Mesothelial cell of epicardium (in vitro differentiated cells): ENCODE data around the gene KIAA0930. TPM values are rescaled to one million over a fixed set of nuclear protein-coding genes. Genes with fewer than 3 reads are reported as not detected.

ENCODE experiments used
- DNase-seq, 2 experiments: peaks; one replicate each; pipeline ENCODE4 v3.0.0; 2021; ENCODE audit warnings: low spot score in 2 of 2; ENCODE audit not compliant: unreplicated experiment in 2 of 2
- H3K27ac Mint-ChIP-seq: 2 replicates; pipeline ENCODE4 v1.8.0; 2021; ENCODE audit warnings: mixed read lengths
- H3K27me3 Mint-ChIP-seq: 2 replicates; pipeline ENCODE4 v1.8.0; 2021; ENCODE audit warnings: low read depth, mixed read lengths
- H3K36me3 Mint-ChIP-seq: 2 replicates; pipeline ENCODE4 v1.8.0; 2021; ENCODE audit warnings: mixed read lengths
- H3K4me1 Mint-ChIP-seq: 2 replicates; pipeline ENCODE4 v1.8.0; 2021; ENCODE audit warnings: mixed read lengths
- H3K4me3 Mint-ChIP-seq: 2 replicates; pipeline ENCODE4 v1.8.0; 2021; ENCODE audit warnings: mild to moderate bottlenecking, moderate library complexity, mixed read lengths
- H3K9me3 Mint-ChIP-seq: 2 replicates; pipeline ENCODE4 v1.8.0; 2021; ENCODE audit warnings: mixed read lengths
- CTCF ChIP-seq: fragments of 200-600 bp; sonication (generic); IDR thresholded peaks from one replicate; pipeline ENCODE4 v1.5.0; 2021; ENCODE audit warnings: antibody characterized with exemption; ENCODE audit not compliant: unreplicated experiment
- total RNA-seq: library from RNA; stranded (reverse); gene quantifications from 3 replicates; pipeline ENCODE4 v1.2.1, GENCODE V29; 2021

KIAA0930 gene
- total RNA-seq, 1 donor from 2014 or later, result 31.1 TPM

- Mint-ChIP-seq H3K36me3 (peaks cover 10% of the 10 kb centered on the region), H3K27ac (no peak overlapping the region), H3K4me1 (peaks cover 6% of the 10 kb centered on the region), H3K9me3 (no peaks in the 10 kb centered on the region), H3K4me3 (no peak overlapping the region), H3K27me3 (no peaks in the 10 kb centered on the region)
- no peak for TF ChIP-seq CTCF
- DNase-seq, result no peak
Measured at GRCh38 chr22:45197606-45198462, 42.9 kb downstream of the KIAA0930 start.

DNA sequence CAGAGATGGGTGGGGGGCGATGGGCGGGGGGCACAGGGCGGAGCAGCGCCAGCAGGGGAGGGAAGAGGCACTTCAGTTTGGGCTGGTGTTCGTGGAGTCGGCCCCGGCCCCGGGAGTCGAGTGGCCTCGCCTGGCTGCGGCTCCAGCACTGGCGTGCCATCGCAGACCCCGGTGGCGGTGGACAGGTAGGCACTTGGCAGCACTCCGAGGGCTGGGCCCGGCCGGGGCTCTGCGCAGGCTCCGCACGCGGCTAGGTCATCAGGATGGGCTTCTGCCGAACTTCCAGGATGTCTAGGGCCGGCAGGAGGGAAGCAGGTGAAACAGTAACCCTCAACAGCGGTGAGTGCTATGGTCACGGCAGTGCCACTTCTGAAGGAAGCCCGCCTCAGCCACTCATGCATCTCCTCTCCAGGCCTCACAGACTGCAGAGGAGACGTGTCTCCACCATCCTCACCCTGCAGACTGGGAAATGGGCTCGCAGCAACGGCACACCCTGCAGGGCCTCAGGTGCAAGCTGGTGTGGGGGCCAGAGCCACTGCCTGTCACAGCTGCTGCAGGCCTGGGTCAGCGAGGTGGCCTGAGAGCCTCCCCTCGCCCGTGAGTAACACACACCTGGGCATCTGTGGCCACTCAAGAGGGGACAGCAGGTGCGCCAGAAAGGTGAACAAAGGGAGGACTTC is 43.6 kb downstream of the KIAA0930 start:
- H3K27ac Mint-ChIP-seq, result no peak overlapping the region
- H3K4me3 Mint-ChIP-seq, result no peak overlapping the region
- H3K4me1 Mint-ChIP-seq, result peaks cover 6% of the 10 kb centered on the region
- TF ChIP-seq CTCF, result no peak
- no peak for DNase-seq
- no peaks in the 10 kb centered on the region for H3K27me3 Mint-ChIP-seq
- H3K36me3 Mint-ChIP-seq, result peaks cover 10% of the 10 kb centered on the region
- H3K9me3 Mint-ChIP-seq, result no peaks in the 10 kb centered on the region

- H3K4me1 Mint-ChIP-seq, result peaks cover under 1% of the 10 kb centered on the region
- H3K36me3 Mint-ChIP-seq, result peaks cover 7% of the 10 kb centered on the region
- H3K27ac Mint-ChIP-seq, result no peak overlapping the region
- H3K9me3 Mint-ChIP-seq, result no peaks in the 10 kb centered on the region
- TF ChIP-seq CTCF, result no peak
- no peak overlapping the region for H3K4me3 Mint-ChIP-seq
- no peak for DNase-seq
- no peaks in the 10 kb centered on the region for H3K27me3 Mint-ChIP-seq
Measured at GRCh38 chr22:45196308-45196707, 44.4 kb downstream of the KIAA0930 start.

DNA sequence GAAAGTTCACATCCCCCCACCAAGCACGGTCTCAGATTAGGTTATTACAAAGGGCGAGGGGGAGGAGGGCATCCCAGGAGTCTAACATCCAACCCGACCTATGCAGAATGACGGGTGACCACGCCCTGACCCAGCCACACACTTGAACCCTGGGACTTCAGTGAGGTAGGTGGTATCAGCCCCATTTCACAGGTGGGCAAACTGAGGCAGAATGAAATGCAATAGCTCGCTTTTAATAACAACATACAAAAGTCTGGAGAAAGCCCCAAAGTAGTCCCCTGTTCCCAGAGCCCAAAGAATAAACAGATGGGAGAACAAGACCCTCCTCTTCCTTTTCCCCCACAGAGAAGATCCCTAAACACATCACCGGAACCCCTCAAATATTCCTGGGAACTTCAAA is 45.1 kb downstream of the KIAA0930 start:
- no peaks in the 10 kb centered on the region for H3K27me3 Mint-ChIP-seq
- no peak for DNase-seq
- no peak overlapping the region for H3K4me3 Mint-ChIP-seq
- no peak overlapping the region for H3K27ac Mint-ChIP-seq
- no peaks in the 10 kb centered on the region for H3K9me3 Mint-ChIP-seq
- H3K4me1 Mint-ChIP-seq, result no peaks in the 10 kb centered on the region
- no peak for TF ChIP-seq CTCF
- H3K36me3 Mint-ChIP-seq, result peaks cover 7% of the 10 kb centered on the region

GRCh38 chr22:45194686-45195085 is 46.0 kb downstream of the KIAA0930 start:
- H3K27me3 Mint-ChIP-seq, result no peaks in the 10 kb centered on the region
- H3K27ac Mint-ChIP-seq, result no peak overlapping the region
- H3K36me3 Mint-ChIP-seq, result peaks cover 7% of the 10 kb centered on the region
- no peak overlapping the region for H3K4me3 Mint-ChIP-seq
- no peak for DNase-seq
- H3K4me1 Mint-ChIP-seq, result no peaks in the 10 kb centered on the region
- no peak for TF ChIP-seq CTCF
- H3K9me3 Mint-ChIP-seq, result no peaks in the 10 kb centered on the region
